ENCODE measurements around the gene CCNT1. TPM values are rescaled to one million over a fixed set of nuclear protein-coding genes. Genes with fewer than 3 reads are reported as not detected.
"Not testable (repeated sequence)": the region's sequence is repeated elsewhere in the genome, so short reads cannot be mapped to it uniquely, and the experiment has no call there.

The CCNT1 gene
- total RNA-seq, 2 donors from 2014 or later = 20.3 to 53.7 TPM

DNA sequence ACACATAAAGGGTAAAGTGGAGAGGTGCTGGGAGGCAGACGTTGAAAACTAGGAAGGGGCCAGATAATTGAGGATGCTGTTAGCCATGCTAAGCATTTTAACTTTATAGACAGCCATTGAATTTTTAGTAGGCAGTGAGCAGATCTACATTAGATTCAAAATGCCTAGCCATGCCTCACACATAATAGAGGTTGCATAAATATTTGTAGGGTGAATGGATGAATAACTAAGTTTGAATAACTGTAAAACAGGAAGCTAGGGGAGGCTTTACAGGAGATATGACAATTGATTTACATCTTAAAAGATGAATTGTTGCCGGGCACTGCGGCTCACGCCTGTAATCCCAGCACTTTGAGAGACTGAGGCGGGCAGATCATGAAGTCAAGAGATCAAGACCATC, 12.3 kb upstream of the CCNT1 start:
- no peak for ATAC-seq (ENCODE audit: insufficient number of reproducible peaks, low FRiP score, low read depth)

GRCh38 chr12:48720737-48721136, 4.2 kb upstream of the CCNT1 start:
- not testable (repeated sequence) for ATAC-seq (ENCODE audit: insufficient number of reproducible peaks, low FRiP score, low read depth); H3K27me3 ChIP-seq (replicated peaks; ENCODE audit: insufficient read depth); H3K36me3 ChIP-seq; H3K4me1 ChIP-seq (ENCODE audit: control insufficient read depth in 1 of 2, low read depth in 2 of 2); H3K9me3 ChIP-seq; DNase-seq (ENCODE audit: low spot score); H3K27ac ChIP-seq; H3K4me3 ChIP-seq

More for the DNA sequence above, 12.3 kb upstream of the CCNT1 start:
- no peak overlapping the region for H3K27ac ChIP-seq
- H3K27me3 ChIP-seq (replicated peaks; ENCODE audit: insufficient read depth) = no peaks in the 10 kb centered on the region
- TF ChIP-seq, protein P1, sequence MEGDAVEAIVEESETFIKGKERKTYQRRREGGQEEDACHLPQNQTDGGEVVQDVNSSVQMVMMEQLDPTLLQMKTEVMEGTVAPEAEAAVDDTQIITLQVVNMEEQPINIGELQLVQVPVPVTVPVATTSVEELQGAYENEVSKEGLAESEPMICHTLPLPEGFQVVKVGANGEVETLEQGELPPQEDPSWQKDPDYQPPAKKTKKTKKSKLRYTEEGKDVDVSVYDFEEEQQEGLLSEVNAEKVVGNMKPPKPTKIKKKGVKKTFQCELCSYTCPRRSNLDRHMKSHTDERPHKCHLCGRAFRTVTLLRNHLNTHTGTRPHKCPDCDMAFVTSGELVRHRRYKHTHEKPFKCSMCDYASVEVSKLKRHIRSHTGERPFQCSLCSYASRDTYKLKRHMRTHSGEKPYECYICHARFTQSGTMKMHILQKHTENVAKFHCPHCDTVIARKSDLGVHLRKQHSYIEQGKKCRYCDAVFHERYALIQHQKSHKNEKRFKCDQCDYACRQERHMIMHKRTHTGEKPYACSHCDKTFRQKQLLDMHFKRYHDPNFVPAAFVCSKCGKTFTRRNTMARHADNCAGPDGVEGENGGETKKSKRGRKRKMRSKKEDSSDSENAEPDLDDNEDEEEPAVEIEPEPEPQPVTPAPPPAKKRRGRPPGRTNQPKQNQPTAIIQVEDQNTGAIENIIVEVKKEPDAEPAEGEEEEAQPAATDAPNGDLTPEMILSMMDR (IDR thresholded peaks at IDR 0.05) = no peak
- no peak overlapping the region for H3K4me3 ChIP-seq
- no peaks in the 10 kb centered on the region for H3K4me1 ChIP-seq (ENCODE audit: control insufficient read depth in 1 of 2, low read depth in 2 of 2)
- no peaks in the 10 kb centered on the region for H3K9me3 ChIP-seq
- no peaks in the 10 kb centered on the region for H3K36me3 ChIP-seq
- no peak for DNase-seq (ENCODE audit: low spot score)

DNA sequence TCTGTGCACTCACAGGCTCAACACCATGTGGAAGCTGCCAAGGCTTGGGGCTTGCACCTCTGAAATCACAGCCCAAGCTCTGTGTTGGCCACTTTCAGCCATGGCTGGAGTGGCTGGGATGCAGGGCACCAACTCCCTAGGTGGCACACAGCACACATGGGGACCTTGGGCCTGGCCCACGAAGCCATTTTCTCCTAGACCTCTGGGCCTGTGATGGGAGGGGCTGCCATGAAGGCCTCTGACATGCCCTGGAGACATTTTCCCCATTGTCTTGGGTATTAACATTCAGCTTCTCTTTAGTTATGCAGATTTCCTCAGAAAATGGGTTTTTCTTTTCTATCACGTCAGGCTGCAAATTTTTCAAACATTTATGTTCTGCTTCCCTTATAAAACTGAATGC, 3.7 kb upstream of the CCNT1 start:
- H3K9me3 ChIP-seq; H3K27ac ChIP-seq; H3K4me3 ChIP-seq; ATAC-seq (ENCODE audit: insufficient number of reproducible peaks, low FRiP score, low read depth); H3K36me3 ChIP-seq; H3K27me3 ChIP-seq (replicated peaks; ENCODE audit: insufficient read depth); DNase-seq (ENCODE audit: low spot score): not testable (repeated sequence)
- H3K4me1 ChIP-seq (ENCODE audit: control insufficient read depth in 1 of 2, low read depth in 2 of 2) = peaks cover 6 to 12% of the 10 kb centered on the region in 2 donors

DNA sequence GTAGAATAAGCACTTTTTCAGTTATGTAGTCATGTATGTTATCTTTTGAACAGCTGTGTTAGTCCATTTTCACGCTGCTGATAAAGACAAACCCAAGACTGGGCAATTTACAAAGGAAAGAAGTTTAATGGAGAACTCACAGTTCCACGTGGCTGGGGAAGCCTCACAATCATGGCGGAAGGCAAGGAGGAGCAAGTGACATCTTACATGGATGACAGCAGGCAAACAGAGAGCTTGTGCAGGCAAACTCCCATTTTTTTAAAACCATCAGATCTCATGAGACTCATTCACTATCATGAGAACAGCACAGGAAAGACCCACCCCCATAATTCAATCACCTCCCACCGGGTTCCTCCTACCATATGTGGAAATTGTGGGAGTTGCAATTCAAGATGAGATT, 2.5 kb upstream of the CCNT1 start:
- ATAC-seq (ENCODE audit: insufficient number of reproducible peaks, low FRiP score, low read depth); H3K9me3 ChIP-seq; H3K36me3 ChIP-seq; H3K4me3 ChIP-seq; H3K27me3 ChIP-seq (replicated peaks; ENCODE audit: insufficient read depth); DNase-seq (ENCODE audit: low spot score); H3K27ac ChIP-seq: not testable (repeated sequence)
- peaks cover 18 to 24% of the 10 kb centered on the region in 2 donors for H3K4me1 ChIP-seq (ENCODE audit: control insufficient read depth in 1 of 2, low read depth in 2 of 2)

DNA sequence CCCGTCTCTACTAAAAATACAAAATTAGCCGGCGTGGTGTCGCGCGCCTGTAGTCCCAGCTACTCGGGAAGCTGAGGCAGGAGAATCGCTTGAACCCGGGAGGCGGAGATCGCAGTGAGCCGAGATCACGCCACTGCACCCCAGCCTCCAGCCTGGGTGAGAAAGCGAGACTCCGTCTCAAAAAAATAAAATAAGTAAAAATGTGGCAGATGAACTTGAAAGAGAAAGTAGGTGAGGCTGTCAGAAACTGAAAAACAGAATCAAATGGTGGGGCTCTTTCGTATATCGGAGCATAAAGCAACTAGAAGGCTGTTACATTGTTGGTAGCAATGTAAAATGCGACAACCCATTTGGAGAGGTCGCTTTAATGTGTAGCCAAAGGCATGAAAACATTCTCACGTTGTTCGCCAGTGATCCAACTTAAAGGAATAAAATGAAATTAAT, 767 bp upstream of the CCNT1 start:
- Histone ChIP-seq H3K27ac (peak overlapping the region; percentile 88 to 92), H3K36me3 (peaks cover 7% of the 10 kb centered on the region), H3K27me3 (replicated peaks; ENCODE audit: insufficient read depth) (no peaks in the 10 kb centered on the region), H3K4me1 (ENCODE audit: control insufficient read depth in 1 of 2, low read depth in 2 of 2) (peaks cover 24 to 32% of the 10 kb centered on the region in 2 donors), H3K9me3 (peaks cover 8% of the 10 kb centered on the region), H3K4me3 (peak overlapping the region; percentile 81)
- DNase-seq (ENCODE audit: low spot score) = no peak
- TF ChIP-seq, protein P1 (IDR thresholded peaks at IDR 0.05) = no peak
- no peak for ATAC-seq (ENCODE audit: insufficient number of reproducible peaks, low FRiP score, low read depth)

DNA sequence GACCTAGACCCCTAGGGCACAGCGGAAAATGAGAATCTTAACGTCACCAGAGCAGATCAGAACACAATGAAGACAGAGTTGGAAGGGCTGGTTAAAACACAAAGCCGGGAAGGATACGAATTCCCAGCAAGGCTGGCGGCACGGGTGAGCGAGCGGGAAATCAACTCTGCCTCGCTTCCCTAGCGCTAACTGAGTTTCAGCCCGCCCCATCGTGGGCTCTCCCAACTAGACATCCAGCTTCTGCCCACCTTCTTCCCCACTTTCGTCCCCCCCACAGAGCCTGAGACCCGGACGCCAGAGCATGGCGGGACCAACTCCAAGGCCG, 377 bp downstream of the CCNT1 start:
- DNase-seq (ENCODE audit: low spot score) (no peak), ATAC-seq (ENCODE audit: insufficient number of reproducible peaks, low FRiP score, low read depth) (no peak)
- peaks cover 24 to 32% of the 10 kb centered on the region in 2 donors for H3K4me1 ChIP-seq (ENCODE audit: control insufficient read depth in 1 of 2, low read depth in 2 of 2)
- TF ChIP-seq, protein P1 (IDR thresholded peaks at IDR 0.05) = no peak
- peak overlapping the region; percentile 81 for H3K4me3 ChIP-seq
- peaks cover 8% of the 10 kb centered on the region for H3K9me3 ChIP-seq
- H3K27me3 ChIP-seq (replicated peaks; ENCODE audit: insufficient read depth) = no peaks in the 10 kb centered on the region
- peak overlapping the region; percentile 88 to 92 for H3K27ac ChIP-seq
- peaks cover 11% of the 10 kb centered on the region for H3K36me3 ChIP-seq

- H3K4me1 ChIP-seq (ENCODE audit: control insufficient read depth in 1 of 2, low read depth in 2 of 2) = peaks cover 29 to 37% of the 10 kb centered on the region in 2 donors
- no peak overlapping the region for H3K27ac ChIP-seq
- TF ChIP-seq, protein P1 (IDR thresholded peaks at IDR 0.05) = no peak
- H3K36me3 ChIP-seq = peaks cover 16% of the 10 kb centered on the region
- ATAC-seq (ENCODE audit: insufficient number of reproducible peaks, low FRiP score, low read depth) (no peak), DNase-seq (ENCODE audit: low spot score) (no peak)
- no peaks in the 10 kb centered on the region for H3K9me3 ChIP-seq
- H3K4me3 ChIP-seq = no peak overlapping the region
- no peaks in the 10 kb centered on the region for H3K27me3 ChIP-seq (replicated peaks; ENCODE audit: insufficient read depth)
Observed at GRCh38 chr12:48712209-48712608, 4.3 kb downstream of the CCNT1 start.

- H3K36me3 ChIP-seq = peaks cover 27% of the 10 kb centered on the region
- H3K4me3 ChIP-seq; H3K9me3 ChIP-seq; H3K4me1 ChIP-seq (ENCODE audit: control insufficient read depth in 1 of 2, low read depth in 2 of 2); ATAC-seq (ENCODE audit: insufficient number of reproducible peaks, low FRiP score, low read depth); H3K27ac ChIP-seq; DNase-seq (ENCODE audit: low spot score); H3K27me3 ChIP-seq (replicated peaks; ENCODE audit: insufficient read depth): not testable (repeated sequence)
Observed at GRCh38 chr12:48698822-48699221, 17.7 kb downstream of the CCNT1 start.

Data from thoracic aorta (tissue), 2 donors.